HG03558 (cell line): Measurements from ENCODE around the gene CIPC.

Experiments used
- ATAC-seq: cut with Tn5 transposase; IDR thresholded peaks from one replicate; pipeline ENCODE4 v1.9.1; 2021; ENCODE audit warnings: moderate number of reproducible peaks; ENCODE audit not compliant: unreplicated experiment; ENCODE audit errors: extremely low read depth

CIPC gene

GRCh38 chr14:77144412-77145115 is 46.5 kb downstream of the CIPC start:
- no peak for ATAC-seq

GRCh38 chr14:77145975-77146740 is 48.1 kb downstream of the CIPC start:
- no peak for ATAC-seq

GRCh38 chr14:77148510-77149231 is 50.6 kb downstream of the CIPC start:
- ATAC-seq = no peak

- ATAC-seq = no peak
These were observed 53.2 kb downstream of the CIPC start for GRCh38 chr14:77151245-77151644.

- no peak for ATAC-seq
These were observed 54.0 kb downstream of the CIPC start for GRCh38 chr14:77151918-77152588.

GRCh38 chr14:77153802-77154201 is 55.7 kb downstream of the CIPC start:
- no peak for ATAC-seq

- no peak for ATAC-seq
These were observed 56.4 kb downstream of the CIPC start for GRCh38 chr14:77154421-77154820.

- no peak for ATAC-seq
These were observed 57.0 kb downstream of the CIPC start for GRCh38 chr14:77155083-77155482.

- ATAC-seq = no peak
These were observed 59.7 kb downstream of the CIPC start for GRCh38 chr14:77157740-77158139.

- no peak for ATAC-seq
These were observed 60.3 kb downstream of the CIPC start for GRCh38 chr14:77158175-77158881.

GRCh38 chr14:77158882-77159255 is 60.8 kb downstream of the CIPC start:
- no peak for ATAC-seq

GRCh38 chr14:77161011-77161410 is 63.0 kb downstream of the CIPC start:
- no peak for ATAC-seq
